ENCODE results near the gene PLEKHD1.
A peak's percentile ranks its signal among the peaks of the same experiment; 100 is the strongest.

Gene PLEKHD1

DNA sequence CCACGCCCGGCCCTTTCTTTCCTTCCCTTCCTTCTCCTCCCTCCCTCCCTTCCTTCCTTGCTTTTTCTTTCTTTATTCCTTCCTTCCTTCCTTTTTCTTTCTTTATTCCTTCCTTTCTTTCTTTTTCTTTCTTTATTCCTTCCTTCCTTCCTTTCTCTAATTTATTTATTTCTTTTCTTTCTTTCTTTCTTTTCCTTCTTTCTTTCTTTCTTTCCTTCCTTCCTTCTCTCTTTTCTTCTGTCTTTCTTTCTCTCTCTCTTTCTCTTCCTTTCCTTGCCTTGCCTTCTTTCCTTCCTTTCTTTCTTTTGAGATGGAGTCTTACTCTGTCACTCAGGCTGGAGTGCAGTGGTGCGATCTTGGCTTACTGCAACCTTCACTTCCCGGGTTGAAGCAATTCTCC is 74.2 kb downstream of the PLEKHD1 start:
- DNase-seq = no peak

DNA sequence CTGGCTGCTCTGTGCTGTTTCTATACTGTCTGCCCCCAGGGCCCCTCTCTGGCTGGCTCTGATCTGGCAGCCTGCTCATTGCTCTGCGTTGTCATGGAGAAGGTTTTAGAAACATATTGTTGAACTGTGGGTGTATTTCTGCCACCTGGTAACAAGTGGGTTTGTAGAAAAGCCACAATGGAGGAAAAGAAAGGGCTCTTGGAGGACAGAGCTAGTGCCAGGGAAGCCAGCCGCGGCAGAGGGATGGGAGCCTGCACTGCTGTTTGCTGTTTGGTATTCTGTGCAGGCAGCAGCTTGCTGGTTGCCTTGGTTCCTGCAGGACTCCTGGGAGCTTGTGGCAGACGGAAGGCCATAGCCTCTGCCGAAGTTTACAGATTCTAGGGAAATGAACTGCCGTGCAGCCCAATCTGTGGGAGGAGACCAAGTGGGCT is 75.1 kb downstream of the PLEKHD1 start:
- DNase-seq = no peak

DNA sequence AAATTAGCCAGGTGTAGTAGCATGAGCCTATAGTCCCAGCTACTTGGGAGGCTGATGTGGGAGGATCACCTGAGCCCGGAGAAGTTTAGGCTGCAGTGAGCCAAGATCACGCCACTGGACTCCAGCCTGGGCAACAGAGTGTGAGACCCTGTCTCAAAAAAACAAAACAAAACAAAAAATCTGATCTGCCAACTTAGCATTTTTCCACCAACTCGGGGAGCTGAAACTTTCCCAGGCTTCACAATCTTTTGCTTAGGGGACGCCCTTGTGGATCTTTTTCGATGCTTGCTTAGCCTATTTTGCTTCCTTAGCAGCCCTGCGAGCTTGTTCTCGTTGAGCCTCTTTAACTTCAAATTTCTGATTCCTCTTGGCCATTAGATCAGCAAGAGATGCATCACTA is 76.3 kb downstream of the PLEKHD1 start:
- no peak for DNase-seq

DNA sequence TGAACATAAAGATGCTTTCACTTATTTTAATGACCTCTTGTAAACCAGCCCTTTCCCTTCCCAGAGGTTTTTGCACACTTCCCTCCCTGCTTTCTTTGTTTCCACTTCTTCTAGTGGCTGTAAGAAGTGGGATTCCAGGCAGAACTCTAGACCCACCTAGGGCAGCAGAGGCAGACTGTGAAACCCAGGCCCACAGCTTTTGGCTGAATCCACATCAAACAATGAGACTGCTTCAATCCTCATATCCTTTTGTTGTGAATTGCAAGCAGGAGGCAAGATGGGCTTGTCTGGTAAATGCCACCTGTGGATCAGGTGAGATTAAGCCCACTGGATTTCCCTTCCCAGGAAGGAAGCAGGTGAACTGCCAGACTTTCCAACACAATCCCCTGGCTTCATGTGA is 77.4 kb downstream of the PLEKHD1 start:
- DNase-seq = no peak

DNA sequence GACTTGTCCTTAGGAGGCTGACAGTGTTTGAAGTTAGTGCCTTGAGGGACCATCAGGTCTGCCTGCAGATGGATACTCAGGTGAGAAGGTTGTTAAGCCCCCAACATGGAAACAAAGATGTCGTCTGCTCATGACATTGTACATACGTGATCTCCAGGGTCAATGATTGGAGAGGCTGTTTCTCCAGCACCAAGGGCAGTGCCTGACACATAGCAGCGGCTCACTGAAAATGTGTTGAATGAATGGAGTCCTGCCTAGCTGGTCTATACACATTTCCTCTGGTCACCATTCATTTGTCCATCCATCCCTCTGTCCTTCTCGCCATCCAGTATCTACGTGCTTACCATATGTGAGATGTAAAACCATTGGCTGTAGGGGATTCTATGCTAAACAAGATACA is 83.0 kb downstream of the PLEKHD1 start:
- no peak for DNase-seq

DNA sequence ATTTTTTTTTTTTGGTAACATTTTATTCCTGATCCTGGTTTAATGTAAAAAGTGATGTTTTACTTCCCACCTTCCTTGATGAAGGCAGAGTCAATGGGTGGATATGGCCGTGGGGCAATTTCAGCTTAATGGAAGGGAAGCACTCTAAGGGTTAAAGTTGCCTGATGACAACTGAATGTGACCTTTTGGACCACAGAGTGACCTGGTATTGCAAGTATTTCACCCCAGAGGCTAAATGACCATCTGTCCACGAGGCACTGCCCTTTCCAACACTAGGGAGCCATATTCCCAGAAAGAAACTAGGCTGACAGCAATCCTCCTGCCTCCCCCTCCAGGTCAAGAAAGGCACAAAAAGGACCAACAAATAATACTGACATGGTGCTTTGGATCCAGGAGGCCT is 85.3 kb downstream of the PLEKHD1 start:
- DNase-seq = no peak

DNA sequence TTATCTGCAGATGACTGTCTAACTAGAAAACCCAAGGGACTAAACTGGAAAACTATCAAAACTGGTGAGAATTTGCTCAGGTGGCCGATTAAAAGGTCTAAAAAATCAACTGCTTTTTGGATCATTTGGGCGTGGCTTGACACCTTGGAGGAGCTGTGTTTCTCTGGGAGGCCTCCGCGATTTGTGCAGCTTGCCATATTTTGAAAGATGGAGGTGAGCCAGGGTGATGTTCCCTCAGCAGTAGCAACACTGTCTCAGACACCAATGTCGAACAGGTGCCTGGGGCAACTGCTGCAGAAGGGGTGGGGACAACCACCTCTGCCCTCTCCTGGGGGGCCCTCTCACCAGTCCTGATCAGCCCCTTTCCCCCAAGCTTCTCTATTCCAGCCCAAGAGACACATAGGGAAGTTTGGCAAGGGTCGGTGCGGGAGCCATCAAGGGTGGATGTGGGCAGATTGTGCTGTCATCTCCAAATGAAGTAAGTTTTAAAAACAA is 86.4 kb downstream of the PLEKHD1 start:
- DNase-seq = no peak

DNA sequence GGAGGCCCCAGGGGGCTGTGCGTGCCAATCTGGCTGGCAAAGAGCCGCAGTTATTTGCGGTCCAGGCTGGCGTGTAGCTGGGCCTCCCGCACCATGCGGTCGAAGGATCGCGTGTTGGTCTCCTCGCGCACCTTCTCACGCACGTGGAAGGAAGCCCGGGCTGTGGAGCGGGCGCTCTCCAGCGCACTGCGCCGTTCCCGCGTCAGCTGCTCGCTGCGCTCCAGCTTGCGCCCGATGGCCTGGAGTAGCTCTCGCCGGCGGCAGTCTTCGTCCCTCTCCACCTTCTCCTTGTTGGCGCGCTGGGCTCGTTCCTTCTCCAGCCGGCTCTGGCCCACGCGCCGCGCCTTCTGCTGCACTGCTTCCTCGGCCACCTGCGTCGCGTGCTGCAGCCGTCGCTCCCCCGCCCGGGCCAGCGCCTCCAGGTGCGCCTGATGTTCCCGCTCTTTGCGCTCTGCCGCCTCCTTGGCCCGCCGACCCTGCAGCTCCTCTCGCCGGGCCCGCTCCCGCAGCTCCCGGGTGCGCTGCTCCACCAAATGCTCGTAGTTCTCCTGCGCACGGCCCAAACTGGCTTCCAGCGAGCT is 87.0 kb downstream of the PLEKHD1 start:
- no peak for DNase-seq

DNA sequence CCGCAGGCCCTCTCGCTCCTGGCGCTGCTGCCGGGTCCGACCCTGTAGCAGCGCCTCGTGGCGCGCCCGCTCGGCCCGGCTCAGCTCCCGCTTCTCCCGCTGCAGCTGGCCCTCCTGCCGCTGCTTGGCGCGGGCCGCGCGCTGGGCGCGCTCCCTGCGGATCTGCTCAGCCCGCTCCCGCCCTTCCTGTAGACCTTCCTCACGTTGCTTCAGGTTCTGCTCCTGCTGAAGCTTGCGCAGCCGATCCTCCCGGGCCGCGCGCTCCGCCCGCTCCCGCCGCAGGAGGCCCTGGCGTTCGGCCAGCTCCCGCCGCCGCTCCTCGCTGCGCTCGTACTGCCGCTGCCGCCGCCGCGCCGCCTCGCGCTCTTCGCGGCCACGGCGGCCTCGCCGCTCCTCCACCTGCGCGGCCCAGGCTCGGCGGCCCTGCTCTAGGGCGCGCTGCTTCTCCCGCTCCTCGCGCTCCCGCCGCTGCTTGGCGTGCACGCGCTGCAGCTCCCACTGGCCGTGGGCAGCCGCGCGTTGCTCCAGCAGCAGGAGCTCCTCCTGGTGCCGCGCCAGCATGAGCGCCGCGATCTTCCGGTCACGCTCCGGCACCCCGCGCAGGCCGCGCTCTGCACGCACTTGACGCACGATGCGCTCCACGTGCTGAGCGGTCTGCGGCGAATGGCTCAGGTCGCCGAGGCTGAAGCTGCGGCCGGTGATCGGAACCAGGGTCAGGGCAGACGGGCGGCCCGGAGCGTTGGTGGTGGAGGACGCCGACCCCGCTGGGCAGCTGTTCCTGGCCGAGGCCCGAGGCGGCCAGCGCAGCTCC is 87.7 kb downstream of the PLEKHD1 start:
- no peak for DNase-seq

DNA sequence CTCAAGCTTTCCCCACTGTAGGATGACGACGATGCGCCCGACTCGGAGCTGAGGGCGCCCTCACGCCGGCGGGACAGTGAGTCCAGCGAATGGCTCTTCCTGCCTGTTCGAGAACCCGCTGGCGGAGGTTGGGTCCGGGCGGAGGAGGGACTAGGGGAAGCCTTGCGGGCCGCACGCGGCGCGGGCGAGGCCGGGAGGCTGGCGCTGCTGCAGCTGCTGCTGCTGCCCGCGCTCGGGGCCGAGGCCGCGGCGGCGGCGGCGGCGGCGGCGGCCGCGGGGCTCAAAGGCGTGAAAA is 88.3 kb downstream of the PLEKHD1 start:
- DNase-seq = no peak

DNA sequence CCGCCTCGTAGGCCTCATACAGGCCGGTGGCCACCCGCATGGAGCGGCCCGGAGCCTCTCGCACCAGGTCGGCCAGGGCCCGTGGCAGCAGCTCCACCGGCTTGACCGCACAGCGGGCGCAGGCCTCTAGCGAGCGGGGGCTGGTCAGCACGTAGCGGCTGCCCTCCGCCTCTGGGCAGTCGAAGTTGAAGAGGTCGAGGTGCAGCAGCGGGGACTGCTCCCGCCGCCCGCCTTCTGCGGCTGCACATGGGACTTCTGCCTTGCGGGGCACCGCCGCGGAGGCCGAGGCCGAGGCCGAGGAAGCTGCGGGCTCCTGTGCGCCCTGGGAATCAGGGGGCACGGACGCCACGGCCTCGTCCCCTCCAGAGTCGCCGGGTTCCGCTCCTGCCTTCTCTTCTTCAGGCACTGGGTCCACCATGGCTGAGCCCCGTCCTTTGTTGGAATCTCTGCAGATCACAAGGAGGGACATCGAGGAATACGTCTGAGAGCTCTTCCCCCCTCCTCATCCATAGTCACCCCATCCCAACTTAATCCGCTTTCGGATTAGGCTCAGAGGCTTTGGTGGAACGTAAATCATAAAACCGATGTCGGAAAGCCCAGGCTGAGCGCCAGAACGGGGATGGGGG is 88.8 kb downstream of the PLEKHD1 start:
- no peak for DNase-seq

DNA sequence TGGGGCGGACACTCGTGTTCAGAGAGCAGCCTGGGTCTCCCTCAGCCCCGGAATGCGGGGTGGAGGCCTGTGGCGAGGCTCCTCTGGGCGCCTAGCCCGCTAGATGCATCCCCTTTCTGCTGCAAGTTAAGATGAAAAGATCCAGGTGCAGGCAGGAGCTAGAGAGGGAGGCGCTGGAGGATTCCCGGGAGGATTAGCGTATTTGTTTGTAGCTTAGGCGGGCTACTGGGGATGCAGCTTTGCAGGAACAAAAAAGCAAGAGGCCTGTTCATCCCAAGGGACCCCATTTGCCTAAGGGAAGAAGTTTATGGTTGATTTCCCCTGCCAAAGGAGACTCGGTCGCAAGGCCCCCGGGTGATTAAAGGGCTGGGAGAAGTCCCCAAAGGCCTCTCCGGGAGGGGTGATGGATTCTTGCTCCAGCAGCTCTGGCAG is 89.3 kb downstream of the PLEKHD1 start:
- no peak for DNase-seq

DNA sequence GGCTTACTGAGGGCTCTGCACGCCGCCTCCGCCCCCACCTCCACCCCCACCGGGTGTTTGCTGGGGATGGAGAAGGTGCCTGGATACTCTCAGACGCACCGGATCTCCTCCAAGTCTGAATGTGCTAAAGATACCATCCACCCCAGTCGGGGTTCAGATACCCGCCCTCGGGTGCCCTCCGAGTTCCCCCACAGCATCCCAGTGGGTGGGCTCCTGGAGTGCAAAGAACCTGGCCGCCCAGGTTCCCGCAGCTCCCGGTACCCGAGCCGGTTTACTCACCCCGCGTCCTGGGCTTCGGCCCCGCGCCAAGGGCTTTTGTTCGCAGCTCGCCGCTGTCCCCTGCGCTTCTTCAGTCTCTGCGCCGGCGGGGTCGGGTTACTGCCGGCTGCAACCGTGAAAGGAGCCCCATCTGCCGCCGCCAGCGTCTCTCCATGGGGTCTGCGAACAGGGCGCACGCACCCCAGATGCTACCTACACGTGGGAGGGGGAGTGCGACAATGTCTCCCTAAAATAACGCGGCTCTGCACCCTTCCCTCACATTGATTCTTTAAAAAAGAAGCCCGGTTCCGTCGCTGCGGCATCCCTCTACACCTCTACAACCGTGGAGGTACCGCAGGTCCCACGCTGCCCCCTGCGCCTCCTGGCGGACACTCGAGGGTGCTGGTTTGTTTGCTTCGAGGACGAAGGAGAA is 89.9 kb downstream of the PLEKHD1 start, which contains the start of gene CCDC177:
TSS of gene CCDC177 (minus strand) at position 609 of the 691 bp plus-strand sequence. CDS start 1,249 bp downstream, outside the sequence.
- DNase-seq = peak; percentile 58

DNA sequence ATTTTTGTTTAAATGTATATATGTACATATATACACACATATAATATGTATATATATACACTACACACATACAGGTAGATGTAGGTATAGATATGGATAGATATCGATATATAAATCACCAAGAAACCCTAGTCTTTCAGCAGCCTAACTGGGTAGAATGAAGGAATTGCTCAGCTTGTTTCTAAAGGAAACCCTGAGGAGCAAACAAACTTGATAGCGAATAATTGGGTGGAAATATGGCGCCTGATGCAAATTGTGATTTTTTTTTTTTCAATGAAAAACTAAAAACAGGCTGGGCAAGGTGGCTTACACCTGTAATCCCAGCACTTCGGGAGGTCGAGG is 90.4 kb downstream of the PLEKHD1 start:
- no peak for DNase-seq

DNA sequence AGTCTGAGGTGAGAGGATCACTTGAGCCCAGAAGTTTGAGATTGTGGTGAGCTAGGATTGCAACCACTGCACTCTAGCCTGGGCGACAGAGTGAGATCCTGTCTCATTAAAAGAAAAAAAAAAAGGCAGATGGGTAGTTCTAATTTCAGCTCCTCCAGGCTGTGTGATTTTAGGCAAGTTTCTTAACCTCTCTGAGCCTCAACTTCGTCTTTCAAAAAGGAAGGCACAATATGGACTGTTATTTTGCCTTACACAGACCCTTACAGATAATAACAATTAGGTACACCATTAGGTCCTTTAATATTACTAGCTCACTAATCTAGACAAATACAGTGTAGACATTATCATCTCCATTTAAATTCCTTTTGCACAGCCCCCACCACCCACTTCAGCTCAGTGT is 94.9 kb downstream of the PLEKHD1 start:
- no peak for DNase-seq

DNA sequence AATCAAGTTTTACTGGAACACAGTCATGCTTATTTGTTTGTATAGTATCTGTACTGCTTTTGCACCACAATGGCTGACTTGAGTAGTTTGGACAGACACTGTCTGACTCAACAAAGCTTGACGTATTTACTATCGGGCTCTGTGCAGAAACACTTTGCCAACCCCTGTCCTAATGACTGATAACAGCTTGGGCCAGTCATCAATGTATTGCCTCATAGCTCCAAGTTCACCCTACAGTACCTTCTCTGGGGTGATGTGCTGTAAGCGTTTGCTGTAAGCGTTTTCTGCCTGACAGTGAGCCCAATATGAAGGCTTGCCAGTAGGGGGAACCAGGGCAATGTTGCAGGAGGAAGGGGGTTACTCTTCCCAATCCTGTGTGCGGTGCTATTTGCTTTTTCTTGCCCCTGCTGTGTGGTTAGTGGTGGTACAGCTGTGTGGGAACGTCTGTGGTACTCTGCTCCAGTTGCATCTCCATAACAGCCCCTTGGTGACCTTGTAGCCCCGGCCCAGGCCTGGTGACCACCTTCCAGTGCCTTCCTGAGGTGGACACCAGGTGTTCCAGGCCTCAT is 95.6 kb downstream of the PLEKHD1 start:
- no peak for DNase-seq

Data from CD4-positive, alpha-beta T cell treated with Interleukin-4 for 4 hours (primary cell).